NCI-H2107 treated with DMSO at 0.1 percent for 48 hours (cell line): Measurements from ENCODE around the gene SLC34A2.
"Not testable (repeated sequence)": the region's sequence is repeated elsewhere in the genome, so short reads cannot be mapped to it uniquely, and the experiment has no call there.

Experiments used
- DNase-seq: peaks from one replicate; lab custom pipeline; 2025; ENCODE audit not compliant: unreplicated experiment; lab: John Stamatoyannopoulos, UW

The SLC34A2 gene

GRCh38 chr4:25661441-25661840 lies 5.8 kb downstream of the SLC34A2 start:
- not testable (repeated sequence) for DNase-seq

DNA sequence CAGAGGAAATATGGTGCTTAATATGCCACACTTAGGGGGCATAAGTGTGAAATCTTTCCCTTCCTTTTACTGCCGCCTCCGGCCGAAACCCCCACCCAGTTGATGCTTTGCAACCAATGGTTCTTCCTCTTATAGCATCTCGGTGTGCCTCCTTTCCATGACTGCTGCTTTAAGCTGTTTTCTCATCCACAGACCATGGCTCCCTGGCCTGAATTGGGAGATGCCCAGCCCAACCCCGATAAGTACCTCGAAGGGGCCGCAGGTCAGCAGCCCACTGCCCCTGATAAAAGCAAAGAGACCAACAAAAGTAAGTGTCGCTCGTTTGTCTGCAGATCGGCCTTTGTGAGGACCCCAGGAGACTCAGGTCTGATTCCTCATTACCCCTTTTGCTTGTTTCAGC lies 6.7 kb downstream of the SLC34A2 start:
- no peak for DNase-seq

GRCh38 chr4:25663781-25664180 lies 8.1 kb downstream of the SLC34A2 start:
- DNase-seq = peak; percentile 8

GRCh38 chr4:25666031-25666630 lies 10.5 kb downstream of the SLC34A2 start:
- DNase-seq = no peak

- DNase-seq = no peak
Measured at GRCh38 chr4:25667931-25668557, 12.4 kb downstream of the SLC34A2 start.

- DNase-seq = no peak
Measured at GRCh38 chr4:25670991-25671390, 15.3 kb downstream of the SLC34A2 start.

- no peak for DNase-seq
Measured at GRCh38 chr4:25672756-25673155, 17.1 kb downstream of the SLC34A2 start.

DNA sequence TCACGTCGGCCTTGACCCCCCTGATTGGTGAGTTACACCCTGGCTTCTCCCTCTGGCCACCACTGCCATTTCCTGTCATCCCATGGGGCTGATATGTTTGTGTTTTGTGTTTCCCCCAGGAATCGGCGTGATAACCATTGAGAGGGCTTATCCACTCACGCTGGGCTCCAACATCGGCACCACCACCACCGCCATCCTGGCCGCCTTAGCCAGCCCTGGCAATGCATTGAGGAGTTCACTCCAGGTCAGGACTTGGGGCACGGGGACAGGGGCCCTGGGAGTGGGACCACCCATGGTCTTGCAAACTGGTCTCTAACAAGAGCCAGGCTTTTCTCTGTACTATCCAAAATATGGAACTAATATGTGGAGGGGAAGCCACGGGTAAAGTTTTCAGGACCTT lies 18.7 kb downstream of the SLC34A2 start:
- DNase-seq = no peak

DNA sequence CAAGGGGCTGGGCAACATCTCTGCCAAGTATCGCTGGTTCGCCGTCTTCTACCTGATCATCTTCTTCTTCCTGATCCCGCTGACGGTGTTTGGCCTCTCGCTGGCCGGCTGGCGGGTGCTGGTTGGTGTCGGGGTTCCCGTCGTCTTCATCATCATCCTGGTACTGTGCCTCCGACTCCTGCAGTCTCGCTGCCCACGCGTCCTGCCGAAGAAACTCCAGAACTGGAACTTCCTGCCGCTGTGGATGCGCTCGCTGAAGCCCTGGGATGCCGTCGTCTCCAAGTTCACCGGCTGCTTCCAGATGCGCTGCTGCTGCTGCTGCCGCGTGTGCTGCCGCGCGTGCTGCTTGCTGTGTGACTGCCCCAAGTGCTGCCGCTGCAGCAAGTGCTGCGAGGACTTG lies 20.6 kb downstream of the SLC34A2 start:
- no peak for DNase-seq

GRCh38 chr4:25677157-25677556 lies 21.5 kb downstream of the SLC34A2 start:
- DNase-seq = no peak

- no peak for DNase-seq
Measured at GRCh38 chr4:25677943-25678342, 22.3 kb downstream of the SLC34A2 start.

- DNase-seq = no peak
Measured at GRCh38 chr4:25687773-25688172, 32.1 kb downstream of the SLC34A2 start.

GRCh38 chr4:25694466-25694865 lies 38.8 kb downstream of the SLC34A2 start:
- DNase-seq = no peak

GRCh38 chr4:25696409-25696808 lies 40.8 kb downstream of the SLC34A2 start:
- no peak for DNase-seq

- no peak for DNase-seq
Measured at GRCh38 chr4:25697516-25697915, 41.9 kb downstream of the SLC34A2 start.

DNA sequence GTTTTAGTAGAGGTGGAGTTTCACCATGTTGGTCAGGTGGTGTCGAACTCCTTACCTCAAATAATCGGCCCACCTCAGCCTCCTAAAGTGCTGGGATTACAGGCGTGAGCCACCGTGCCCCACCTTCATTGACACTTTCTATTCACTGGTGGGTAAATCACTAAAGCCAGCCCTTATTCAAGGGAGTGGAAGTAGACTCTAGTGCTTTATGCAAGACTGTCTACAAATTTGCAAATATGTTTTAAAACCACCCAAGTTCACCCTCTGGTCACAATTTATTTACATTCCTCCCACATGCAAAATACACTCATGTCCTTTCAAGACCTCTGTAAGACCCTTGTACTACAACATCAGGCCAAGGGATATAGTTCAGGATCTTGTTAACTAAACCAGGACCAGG lies 45.0 kb downstream of the SLC34A2 start:
- DNase-seq = no peak

DNA sequence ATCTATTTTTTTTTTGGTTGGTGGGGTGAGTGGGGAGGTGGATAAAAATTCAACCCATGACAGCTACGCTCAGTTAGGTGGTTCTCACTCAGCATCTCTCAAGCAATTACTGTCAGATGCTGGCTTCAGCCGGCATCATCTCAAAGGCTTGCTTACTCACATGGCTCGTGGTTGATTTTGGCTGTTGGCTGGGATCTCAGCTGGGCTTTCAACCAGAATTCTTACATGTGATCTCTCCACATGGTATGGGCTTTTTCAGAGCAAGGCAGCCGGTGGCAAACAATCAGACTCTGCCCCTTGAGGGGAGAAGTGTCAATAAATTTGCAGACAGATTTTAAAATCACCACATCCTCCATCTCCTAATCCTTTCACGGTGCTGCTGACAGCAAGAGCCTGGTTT lies 47.2 kb downstream of the SLC34A2 start:
- DNase-seq = peak; percentile 4

GRCh38 chr4:25703731-25704388 lies 48.2 kb downstream of the SLC34A2 start:
- DNase-seq = no peak

GRCh38 chr4:25704516-25704915 lies 48.9 kb downstream of the SLC34A2 start:
- DNase-seq = no peak

DNA sequence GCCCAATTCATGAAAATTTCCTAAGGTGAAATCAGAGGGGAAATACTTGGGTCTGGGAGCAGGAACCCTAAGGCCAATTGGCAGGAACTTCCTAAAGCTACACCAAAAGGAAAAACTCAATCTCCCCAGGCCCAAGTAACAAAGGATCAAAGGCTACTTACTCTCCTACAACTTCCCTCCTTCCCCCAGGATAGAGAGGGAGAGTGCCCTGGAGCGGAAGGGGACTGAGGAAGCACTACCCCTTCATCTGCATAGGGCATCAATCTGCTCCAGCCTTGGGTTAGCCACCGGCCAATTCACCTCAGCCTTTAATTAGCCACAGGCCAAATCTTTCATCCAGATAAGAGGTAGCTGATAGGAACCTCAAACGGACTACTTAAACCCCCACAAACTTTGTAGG lies 55.0 kb downstream of the SLC34A2 start:
- no peak for DNase-seq

DNA sequence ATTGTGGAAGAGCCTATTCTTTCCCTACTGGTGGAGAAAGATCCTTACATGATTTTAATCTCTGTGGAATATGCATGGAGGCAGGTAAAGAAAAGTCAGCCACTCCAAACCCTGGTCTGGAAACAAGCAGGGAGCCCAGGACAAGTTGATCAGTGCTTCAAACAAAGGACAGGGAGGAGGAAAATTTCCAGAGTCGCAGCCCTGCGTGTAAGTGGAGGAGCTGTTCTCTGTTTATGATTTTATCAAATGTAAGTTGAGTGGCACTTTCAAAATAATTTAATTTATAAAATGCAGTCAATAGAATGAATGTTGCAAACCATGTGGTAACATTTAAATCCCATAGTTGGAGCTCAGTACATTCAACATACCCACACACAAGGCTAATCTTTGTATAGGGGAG lies 57.0 kb downstream of the SLC34A2 start:
- DNase-seq = no peak

DNA sequence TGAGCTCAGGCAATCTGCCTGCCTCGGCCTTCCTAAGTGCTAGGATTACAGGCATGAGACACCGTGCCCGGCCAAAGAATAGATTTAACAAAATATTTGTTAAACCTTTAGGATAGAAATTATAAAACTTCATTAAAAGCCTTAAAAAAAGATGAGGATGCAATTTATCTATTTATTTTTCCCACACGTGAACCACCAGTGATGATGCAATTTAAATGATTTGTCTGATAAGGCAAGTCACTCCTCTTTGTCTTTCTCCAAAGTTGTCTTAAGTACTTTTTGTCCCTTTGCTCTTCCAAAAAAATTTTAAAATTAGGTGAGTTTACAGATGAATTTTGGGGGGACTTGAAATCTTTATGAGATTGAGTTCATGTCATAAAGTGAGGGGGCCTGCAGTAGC lies 58.2 kb downstream of the SLC34A2 start:
- DNase-seq = no peak

GRCh38 chr4:25722964-25723363 lies 67.3 kb downstream of the SLC34A2 start:
- DNase-seq = no peak
